Neural cell (in vitro differentiated cells): ENCODE measurements around the gene WRNIP1. TPM values are rescaled to one million over a fixed set of nuclear protein-coding genes. Genes with fewer than 3 reads are reported as not detected.

Source experiments
- H2AFZ ChIP-seq: fragments of 200-600, 300-800 bp; sonication (generic), shearing (Covaris generic); 2 replicates; pipeline ENCODE4 v1.6.0; 2014; ENCODE audit warnings: low read depth, mild to moderate bottlenecking, antibody characterized with exemption, low read length, moderate library complexity
- H3F3A ChIP-seq: fragments of 200-600 bp; shearing (Covaris generic); 2 replicates; pipeline ENCODE4 v1.6.1; 2016; ENCODE audit warnings: mild to moderate bottlenecking, moderate library complexity, mixed read lengths, antibody characterized with exemption, low read length; ENCODE audit not compliant: insufficient read depth, poor library complexity, severe bottlenecking
- H3K27ac ChIP-seq: fragments of 200-600, 300-800 bp; sonication (generic), shearing (Covaris generic); 2 replicates; pipeline ENCODE4 v1.5.1; 2014; ENCODE audit warnings: mild to moderate bottlenecking, low read length, moderate library complexity
- H3K27me3 ChIP-seq: fragments of 300-800, 200-600 bp; sonication (generic), shearing (Covaris generic); 2 replicates; pipeline ENCODE4 v1.6.0; 2014; ENCODE audit warnings: mild to moderate bottlenecking, low read depth, low read length, moderate library complexity; ENCODE audit not compliant: insufficient read depth
- H3K36me3 ChIP-seq: fragments of 300-800, 200-600 bp; sonication (generic), shearing (Covaris generic); 2 replicates; pipeline ENCODE4 v1.5.1; 2014; ENCODE audit warnings: mild to moderate bottlenecking, antibody characterized with exemption, low read length, moderate library complexity; ENCODE audit not compliant: insufficient read depth
- H3K4me2 ChIP-seq: fragments of 300-800, 200-600 bp; sonication (generic), shearing (Covaris generic); 2 replicates; pipeline ENCODE4 v1.6.0; 2014; ENCODE audit warnings: mild to moderate bottlenecking, low read length
- H3K4me3 ChIP-seq: fragments of 300-800, 200-600 bp; sonication (generic), shearing (Covaris generic); 2 replicates; pipeline ENCODE4 v1.5.1; 2014; ENCODE audit warnings: mild to moderate bottlenecking, low read length, moderate library complexity
- H3K79me2 ChIP-seq: fragments of 200-600 bp; shearing (Covaris generic); replicated peaks from 2 replicates; pipeline ENCODE4 v1.6.0; 2014; ENCODE audit warnings: mild to moderate bottlenecking, low read length, moderate library complexity; ENCODE audit not compliant: insufficient read depth
- H3K9ac ChIP-seq: fragments of 300-800, 200-600 bp; sonication (generic), shearing (Covaris generic); 2 replicates; pipeline ENCODE4 v1.6.1; 2016; ENCODE audit warnings: mild to moderate bottlenecking, low read length, mixed read lengths
- H3K9me2 ChIP-seq: fragments of 200-600 bp; shearing (Covaris generic); 2 replicates; pipeline ENCODE4 v1.6.1; 2016; ENCODE audit warnings: mild to moderate bottlenecking, low read length, mixed read lengths; ENCODE audit not compliant: insufficient read depth
- H3K9me3 ChIP-seq: fragments of 200-600, 300-800 bp; sonication (generic), shearing (Covaris generic); 2 replicates; pipeline ENCODE4 v1.6.1; 2016; ENCODE audit warnings: mild to moderate bottlenecking, mixed run types, low read length, moderate library complexity, mixed read lengths
- H4K20me1 ChIP-seq: fragments of 200-600 bp; shearing (Covaris generic); 2 replicates; pipeline ENCODE4 v1.6.1; 2016; ENCODE audit warnings: mild to moderate bottlenecking, mixed run types; ENCODE audit not compliant: insufficient read depth
- CTCF ChIP-seq: fragments of 450-650 bp; IDR thresholded peaks from 2 replicates; pipeline ENCODE4 v1.5.1; 2014; ENCODE audit warnings: antibody characterized with exemption, mild to moderate bottlenecking, moderate library complexity; ENCODE audit not compliant: poor library complexity, severe bottlenecking
- EP300 ChIP-seq: fragments of 450-650 bp; conservative IDR thresholded peaks from 2 replicates; pipeline ENCODE4 v1.6.1; 2014; ENCODE audit warnings: antibody characterized with exemption, mild to moderate bottlenecking, moderate library complexity; ENCODE audit not compliant: poor library complexity, severe bottlenecking
- EZH2 ChIP-seq: fragments of 200-600, 300-800 bp; shearing (Covaris generic), sonication (generic); IDR thresholded peaks from 2 replicates; pipeline ENCODE4 v1.6.1; 2014; ENCODE audit warnings: antibody characterized with exemption, low read length, borderline replicate concordance, mild to moderate bottlenecking; ENCODE audit not compliant: insufficient read depth, poor library complexity, severe bottlenecking
- MXI1 ChIP-seq: fragments of 450-650 bp; conservative IDR thresholded peaks from 2 replicates; pipeline ENCODE4 v1.6.1; 2014; ENCODE audit warnings: antibody characterized with exemption, mild to moderate bottlenecking; ENCODE audit not compliant: poor library complexity, severe bottlenecking
- POLR2AphosphoS5 ChIP-seq: IDR thresholded peaks from 2 replicates; pipeline ENCODE4 v1.6.1; 2012
- RAD21 ChIP-seq: fragments of 450-650 bp; conservative IDR thresholded peaks from 2 replicates; pipeline ENCODE4 v1.6.1; 2014; ENCODE audit warnings: antibody characterized with exemption, mild to moderate bottlenecking, moderate library complexity
- REST ChIP-seq: IDR thresholded peaks from 2 replicates; pipeline ENCODE4 v1.6.1; 2012; ENCODE audit warnings: borderline replicate concordance
- SMC3 ChIP-seq: fragments of 450-650 bp; conservative IDR thresholded peaks from 2 replicates; pipeline ENCODE4 v1.6.1; 2014; ENCODE audit warnings: antibody characterized with exemption, mild to moderate bottlenecking, moderate library complexity; ENCODE audit not compliant: poor library complexity
- TAF1 ChIP-seq: IDR thresholded peaks from 2 replicates; pipeline ENCODE4 v1.6.1; 2012; ENCODE audit warnings: low read depth
- polyA plus RNA-seq: library from polyadenylated mRNA; depleted of rRNA; stranded (reverse); fragments of >200 nt; gene quantifications from 2 replicates; pipeline ENCODE4 v1.2.3, GENCODE V29; 2014

WRNIP1 gene
- polyA plus RNA-seq, 1 donor from 2014 or later, result 93.7 TPM

DNA sequence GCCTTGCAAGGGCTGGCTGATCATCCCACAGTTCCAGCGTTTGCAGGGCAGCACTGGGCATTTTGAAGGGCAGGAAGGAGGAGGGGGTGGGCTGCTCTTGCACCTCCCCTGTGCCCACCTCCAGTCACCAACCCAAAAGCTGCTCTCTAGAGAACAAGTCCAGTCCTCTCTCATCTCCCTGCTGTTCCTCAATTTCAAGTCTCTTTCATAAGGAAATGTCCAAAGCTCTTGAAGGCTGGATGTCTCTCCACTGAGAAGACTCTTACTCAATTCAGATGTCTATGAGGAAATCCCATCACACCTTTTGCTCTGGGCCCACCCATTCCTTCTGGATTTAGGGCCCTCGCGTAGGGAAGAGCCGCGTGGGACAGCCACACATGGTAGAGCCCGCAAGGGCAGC is 31.7 kb downstream of the WRNIP1 start:
- no peak overlapping the region for H3K9ac ChIP-seq
- no peak overlapping the region for H2AFZ ChIP-seq
- H3K27ac ChIP-seq, result no peak overlapping the region
- no peaks in the 10 kb centered on the region for H3K9me3 ChIP-seq
- H3K4me2 ChIP-seq, result no peak overlapping the region
- no peaks in the 10 kb centered on the region for H3K27me3 ChIP-seq
- no peaks in the 10 kb centered on the region for H3K9me2 ChIP-seq
- no peaks in the 10 kb centered on the region for H4K20me1 ChIP-seq
- no peak overlapping the region for H3K4me3 ChIP-seq
- H3K36me3 ChIP-seq, result no peaks in the 10 kb centered on the region
- TF ChIP-seq EP300 (no peak), SMC3 (no peak), TAF1 (no peak), POLR2AphosphoS5 (no peak), MXI1 (no peak), REST (no peak), RAD21 (no peak), EZH2 (no peak), CTCF (no peak)
- H3K79me2 ChIP-seq, result no peaks in the 10 kb centered on the region
- H3F3A ChIP-seq, result no peaks in the 10 kb centered on the region

- H3K27me3 ChIP-seq, result no peaks in the 10 kb centered on the region
- H3K36me3 ChIP-seq, result no peaks in the 10 kb centered on the region
- H3K79me2 ChIP-seq, result no peaks in the 10 kb centered on the region
- no peaks in the 10 kb centered on the region for H3F3A ChIP-seq
- no peaks in the 10 kb centered on the region for H3K9me3 ChIP-seq
- H3K27ac ChIP-seq, result no peak overlapping the region
- no peaks in the 10 kb centered on the region for H3K9me2 ChIP-seq
- H2AFZ ChIP-seq, result no peak overlapping the region
- no peaks in the 10 kb centered on the region for H4K20me1 ChIP-seq
- H3K4me3 ChIP-seq, result no peak overlapping the region
- H3K4me2 ChIP-seq, result no peak overlapping the region
- H3K9ac ChIP-seq, result no peak overlapping the region
- TF ChIP-seq MXI1, result no peak
- no peak for TF ChIP-seq SMC3
- no peak for TF ChIP-seq TAF1
- no peak for TF ChIP-seq REST
- TF ChIP-seq POLR2AphosphoS5, result no peak
- TF ChIP-seq RAD21, result no peak
- TF ChIP-seq EP300, result no peak
- no peak for TF ChIP-seq EZH2
- no peak for TF ChIP-seq CTCF
Observed at GRCh38 chr6:2797564-2798031, 32.4 kb downstream of the WRNIP1 start.
